DOHH2 (cell line): Measurements from ENCODE around the gene ZNF385D.

Source experiments
- EZH2phosphoT487 ChIP-seq: fragments of 200-600 bp; sonication (generic); IDR thresholded peaks from 2 replicates; pipeline ENCODE4 v1.6.1; 2017; ENCODE audit warnings: borderline replicate concordance, mild to moderate bottlenecking, antibody characterized with exemption, low read length, moderate library complexity, mixed read lengths
- TF ChIP-seq, protein P1 (sequence below): fragments of 200-600 bp; sonication (generic); IDR thresholded peaks from one replicate; pipeline ENCODE4 v1.5.1; 2014; ENCODE audit warnings: antibody characterized with exemption, mild to moderate bottlenecking, low read depth, low read length; ENCODE audit not compliant: poor library complexity, severe bottlenecking

DNA sequence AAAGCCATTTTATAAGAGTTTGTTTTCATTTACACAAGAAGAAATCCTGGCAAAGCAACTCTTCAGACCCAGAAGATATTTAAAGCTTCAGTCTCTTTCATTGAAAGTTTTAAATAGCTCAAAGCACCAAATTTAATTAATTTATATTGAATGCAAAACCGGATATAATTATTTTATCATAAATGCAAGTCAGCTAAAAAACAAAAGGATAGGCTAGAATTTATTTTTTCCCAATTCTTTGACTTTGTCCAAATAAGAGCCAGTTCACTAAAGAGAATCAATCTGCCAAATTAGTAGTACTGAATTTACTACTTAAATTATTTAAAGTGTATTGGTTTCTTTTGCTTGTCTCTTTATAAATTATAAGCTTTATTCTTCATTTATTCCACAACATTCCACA is 101.5 kb downstream of the ZNF385D start:
- TF ChIP-seq, protein P1, sequence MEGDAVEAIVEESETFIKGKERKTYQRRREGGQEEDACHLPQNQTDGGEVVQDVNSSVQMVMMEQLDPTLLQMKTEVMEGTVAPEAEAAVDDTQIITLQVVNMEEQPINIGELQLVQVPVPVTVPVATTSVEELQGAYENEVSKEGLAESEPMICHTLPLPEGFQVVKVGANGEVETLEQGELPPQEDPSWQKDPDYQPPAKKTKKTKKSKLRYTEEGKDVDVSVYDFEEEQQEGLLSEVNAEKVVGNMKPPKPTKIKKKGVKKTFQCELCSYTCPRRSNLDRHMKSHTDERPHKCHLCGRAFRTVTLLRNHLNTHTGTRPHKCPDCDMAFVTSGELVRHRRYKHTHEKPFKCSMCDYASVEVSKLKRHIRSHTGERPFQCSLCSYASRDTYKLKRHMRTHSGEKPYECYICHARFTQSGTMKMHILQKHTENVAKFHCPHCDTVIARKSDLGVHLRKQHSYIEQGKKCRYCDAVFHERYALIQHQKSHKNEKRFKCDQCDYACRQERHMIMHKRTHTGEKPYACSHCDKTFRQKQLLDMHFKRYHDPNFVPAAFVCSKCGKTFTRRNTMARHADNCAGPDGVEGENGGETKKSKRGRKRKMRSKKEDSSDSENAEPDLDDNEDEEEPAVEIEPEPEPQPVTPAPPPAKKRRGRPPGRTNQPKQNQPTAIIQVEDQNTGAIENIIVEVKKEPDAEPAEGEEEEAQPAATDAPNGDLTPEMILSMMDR, result no peak
- no peak for TF ChIP-seq EZH2phosphoT487
